CD4-positive, alpha-beta T cell treated with Interferon gamma for 1 hour (primary cell): Measurements from ENCODE around the gene TEAD1.

ENCODE experiments used
- DNase-seq: peaks from one replicate; pipeline ENCODE4 v3.0.0-alpha.2; 2020

The TEAD1 gene

GRCh38 chr11:12768726-12769673 is 94.8 kb downstream of the TEAD1 start:
- no peak for DNase-seq

GRCh38 chr11:12769834-12770345 is 95.7 kb downstream of the TEAD1 start:
- DNase-seq = no peak

GRCh38 chr11:12770435-12770834 is 96.2 kb downstream of the TEAD1 start:
- no peak for DNase-seq

GRCh38 chr11:12770966-12771597 is 96.9 kb downstream of the TEAD1 start:
- no peak for DNase-seq

- no peak for DNase-seq
Observed at GRCh38 chr11:12771875-12772274, 97.7 kb downstream of the TEAD1 start.

GRCh38 chr11:12772324-12772723 is 98.1 kb downstream of the TEAD1 start:
- DNase-seq = no peak

GRCh38 chr11:12773591-12773990 is 99.4 kb downstream of the TEAD1 start:
- no peak for DNase-seq

- no peak for DNase-seq
Observed at GRCh38 chr11:12775955-12776354, 101.7 kb downstream of the TEAD1 start.

GRCh38 chr11:12777208-12777874 is 103.1 kb downstream of the TEAD1 start:
- no peak for DNase-seq

- no peak for DNase-seq
Observed at GRCh38 chr11:12778240-12778905, 104.2 kb downstream of the TEAD1 start.

GRCh38 chr11:12783765-12784164 is 109.5 kb downstream of the TEAD1 start:
- DNase-seq = no peak

GRCh38 chr11:12784445-12784844 is 110.2 kb downstream of the TEAD1 start:
- DNase-seq = no peak

GRCh38 chr11:12784987-12785386 is 110.8 kb downstream of the TEAD1 start:
- DNase-seq = no peak

- no peak for DNase-seq
Observed at GRCh38 chr11:12785901-12786300, 111.7 kb downstream of the TEAD1 start.

GRCh38 chr11:12786450-12786849 is 112.2 kb downstream of the TEAD1 start:
- no peak for DNase-seq

GRCh38 chr11:12786891-12787290 is 112.7 kb downstream of the TEAD1 start:
- no peak for DNase-seq

- no peak for DNase-seq
Observed at GRCh38 chr11:12787847-12788246, 113.6 kb downstream of the TEAD1 start.

- no peak for DNase-seq
Observed at GRCh38 chr11:12789054-12789453, 114.8 kb downstream of the TEAD1 start.

GRCh38 chr11:12789596-12790215 is 115.5 kb downstream of the TEAD1 start:
- no peak for DNase-seq

- no peak for DNase-seq
Observed at GRCh38 chr11:12790861-12791616, 116.8 kb downstream of the TEAD1 start.

GRCh38 chr11:12792018-12792417 is 117.8 kb downstream of the TEAD1 start:
- DNase-seq = no peak

GRCh38 chr11:12792590-12792989 is 118.4 kb downstream of the TEAD1 start:
- DNase-seq = no peak
